NCI-H226 (cell line): ENCODE data around the gene CSNK2A2.

Experiments used
- DNase-seq: peaks from one replicate; pipeline ENCODE4 v3.0.0-alpha.2; 2015

CSNK2A2 gene

DNA sequence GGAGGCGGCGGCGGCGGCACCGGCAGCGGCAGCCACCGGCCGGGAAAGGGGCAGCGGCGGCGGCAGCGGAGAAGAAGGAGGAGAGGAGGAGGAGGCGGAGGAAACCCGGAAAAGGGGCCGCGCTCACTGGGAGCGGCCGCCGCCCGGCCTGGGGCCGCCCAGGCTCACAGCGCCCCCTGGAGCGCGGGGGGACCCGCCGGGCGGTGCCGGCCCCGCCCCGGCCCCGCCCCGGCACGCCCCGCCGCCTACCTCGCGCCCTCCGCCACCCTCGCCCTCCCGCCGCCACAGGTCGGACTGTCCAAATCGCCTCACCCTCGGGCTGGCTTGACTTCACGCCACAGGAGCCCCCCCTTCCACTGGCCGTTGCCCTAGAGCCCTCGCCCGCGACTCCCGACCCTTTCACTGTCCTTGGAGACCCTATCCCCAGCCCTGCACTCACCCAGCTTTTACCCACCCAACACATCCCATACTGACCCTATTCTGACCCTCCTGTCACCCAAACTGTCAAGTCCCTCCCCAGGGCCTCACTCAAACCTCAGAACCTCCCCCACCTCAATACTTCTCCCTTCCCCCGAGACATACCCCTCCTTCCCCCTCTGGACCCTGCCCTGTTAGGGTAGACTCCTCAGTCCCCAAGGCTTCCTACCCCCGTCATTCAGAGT is at the start of gene CSNK2A2:
Gene CSNK2A2 (minus strand): TSS at position 85 of the 662 bp plus-strand sequence. CDS start 370 bp downstream, outside the sequence.
- peak; percentile 65 for DNase-seq

DNA sequence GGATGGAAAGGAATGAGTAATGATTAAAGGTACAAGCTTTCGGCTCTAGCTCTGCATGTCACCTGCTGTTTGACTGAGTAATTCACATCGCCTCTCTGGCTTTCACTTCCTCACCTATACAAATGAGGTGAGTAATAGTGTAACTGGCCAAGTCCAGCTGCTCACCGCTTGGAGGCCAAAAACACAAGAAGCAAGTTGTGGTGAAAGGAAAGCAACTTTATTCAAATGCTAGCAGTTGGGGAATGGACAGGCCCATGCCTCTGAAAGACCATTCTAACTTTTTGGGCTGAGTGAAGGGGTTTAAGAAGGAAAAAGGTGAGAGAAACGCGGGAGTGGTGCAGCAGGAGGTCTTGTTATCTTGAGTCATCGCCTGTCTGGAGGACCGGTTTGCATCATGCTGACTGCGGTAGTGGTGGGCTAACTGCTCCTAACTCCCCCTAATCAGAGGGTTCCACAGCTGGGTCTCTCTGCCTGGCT is 45.7 kb upstream of the CSNK2A2 start:
- DNase-seq: no peak

DNA sequence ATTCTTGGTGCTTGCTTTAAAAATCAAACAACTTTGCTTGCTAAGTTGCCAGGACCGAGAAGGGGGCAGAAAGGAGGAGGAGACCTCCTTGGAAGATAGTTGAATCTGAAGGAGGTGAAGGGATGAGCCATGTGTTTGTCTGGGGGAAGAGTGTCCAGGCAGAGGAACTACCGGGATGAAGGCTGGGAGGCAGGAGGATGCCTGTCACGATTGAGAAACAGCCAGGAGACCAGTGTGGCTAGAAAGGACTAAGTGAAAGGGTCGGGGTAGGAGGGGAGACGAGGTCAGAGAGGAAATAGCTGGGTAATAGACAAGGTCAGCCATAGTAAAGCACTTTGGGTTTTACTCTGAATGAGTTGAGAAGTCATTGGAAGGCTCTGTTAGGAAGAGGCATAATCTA is 38.9 kb upstream of the CSNK2A2 start:
- DNase-seq: no peak

DNA sequence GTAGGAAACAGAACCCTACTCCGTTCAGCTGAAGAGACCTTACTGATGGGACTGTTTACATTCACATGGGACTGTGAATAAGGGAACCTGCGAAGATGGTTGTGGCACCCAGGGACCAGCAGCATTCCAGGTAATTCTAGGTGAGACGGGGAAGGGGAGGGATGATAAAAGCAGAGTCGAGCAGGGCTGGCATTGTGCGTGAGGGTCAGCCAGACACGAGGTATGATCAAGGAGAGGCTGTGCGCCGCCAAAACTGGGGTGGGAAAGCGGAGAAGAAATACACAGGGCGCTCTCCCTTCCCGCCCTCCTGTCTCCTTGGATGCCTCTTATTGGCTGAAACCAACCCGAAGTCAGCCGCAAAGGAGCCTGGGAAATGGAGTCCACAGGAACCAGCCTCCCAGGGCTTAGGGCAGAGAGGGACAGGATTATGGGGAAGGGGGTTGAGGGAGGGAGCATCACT is 38.4 kb upstream of the CSNK2A2 start:
- peak; percentile 50 for DNase-seq

DNA sequence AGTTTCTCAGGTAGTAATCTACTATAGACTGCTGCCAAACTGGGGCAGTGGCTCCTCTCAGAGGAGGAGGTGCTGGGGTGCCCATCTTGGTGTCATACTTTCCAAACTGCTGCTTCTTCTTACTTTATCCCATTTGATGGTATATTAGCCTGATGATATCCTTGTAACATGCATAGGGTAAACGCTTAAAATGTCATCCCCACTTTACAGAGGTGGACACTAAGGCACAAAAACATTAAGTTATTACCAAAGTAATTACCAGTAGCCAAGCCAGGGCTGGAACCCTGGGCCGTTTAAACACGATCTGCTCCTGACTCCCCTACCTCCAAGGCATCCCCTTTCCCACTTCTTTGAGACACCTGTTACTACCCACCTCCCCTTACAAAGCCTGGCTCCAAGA is 37.8 kb upstream of the CSNK2A2 start:
- no peak for DNase-seq

DNA sequence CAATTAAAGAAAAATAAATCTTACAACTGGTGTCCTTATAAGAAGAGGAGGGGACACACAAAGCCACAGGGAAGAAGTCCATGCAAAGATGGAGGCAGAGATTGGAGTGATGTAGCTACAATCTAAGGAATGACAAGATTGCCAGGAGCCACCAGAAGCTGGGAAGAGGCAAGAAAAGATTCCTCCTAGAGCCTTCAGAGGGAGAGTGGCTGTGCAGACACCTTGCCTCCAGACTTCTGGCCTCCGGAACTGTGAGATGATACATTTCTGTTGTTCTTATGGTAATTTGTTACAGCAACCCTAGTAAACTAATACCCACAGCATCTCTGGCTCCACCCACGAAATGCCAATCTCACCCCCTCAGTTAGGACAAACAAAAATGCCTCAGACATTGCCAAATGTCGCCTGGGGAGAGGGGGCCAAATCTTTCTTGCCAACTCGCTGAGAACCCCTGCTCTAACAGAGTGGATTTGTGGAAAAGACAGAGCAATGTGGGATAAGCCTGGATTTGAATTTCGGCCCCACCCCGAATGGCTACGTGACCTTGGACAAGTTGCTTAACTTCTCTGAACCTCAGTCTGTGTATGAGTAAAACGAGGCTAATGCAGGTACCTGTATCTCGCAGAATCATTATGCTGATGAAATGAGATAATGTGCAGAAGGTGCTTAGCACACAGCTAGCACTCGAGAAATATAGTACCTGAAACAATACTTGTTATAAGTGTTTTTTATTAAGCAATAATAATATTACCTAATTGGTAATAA is 37.1 kb upstream of the CSNK2A2 start:
- no peak for DNase-seq

DNA sequence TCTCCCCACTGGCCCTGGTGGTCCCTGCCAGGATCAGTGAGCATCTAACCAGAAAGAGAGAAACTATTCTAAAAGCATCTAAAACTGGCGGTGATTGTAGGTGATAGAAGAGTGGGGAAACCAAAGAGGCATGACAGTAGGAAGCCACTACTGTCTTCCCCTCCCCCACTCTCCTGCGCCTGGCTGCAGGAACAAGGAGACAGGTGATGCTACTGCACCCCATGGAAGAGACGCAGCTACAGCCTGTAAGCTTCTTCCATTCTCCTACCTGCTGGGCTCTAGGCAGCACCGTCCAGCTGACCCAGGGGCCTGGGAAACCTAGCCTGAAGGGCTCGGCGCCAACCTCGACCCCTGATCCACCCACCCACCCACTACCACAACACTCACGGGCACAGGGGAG is 32.4 kb upstream of the CSNK2A2 start:
- DNase-seq: no peak

DNA sequence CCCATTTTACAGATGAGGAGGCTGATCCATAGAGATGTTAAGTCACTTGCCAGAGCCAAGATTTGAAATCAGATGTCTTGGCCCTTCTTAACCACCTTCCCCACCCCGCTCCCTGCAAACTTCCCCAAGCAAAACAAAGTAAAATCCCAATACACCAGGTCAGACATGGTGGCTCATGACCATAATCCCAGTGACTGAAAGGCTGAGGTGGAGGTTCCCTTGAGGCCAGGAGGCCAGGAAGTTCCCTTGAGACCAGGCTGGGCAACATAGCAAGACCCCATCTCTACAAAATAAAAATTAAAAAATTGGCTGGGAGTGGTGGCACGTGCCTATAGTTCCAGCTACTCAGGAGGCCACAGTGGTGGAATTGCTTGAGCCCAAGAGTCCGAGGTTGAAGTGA is 28.9 kb upstream of the CSNK2A2 start:
- no peak for DNase-seq

DNA sequence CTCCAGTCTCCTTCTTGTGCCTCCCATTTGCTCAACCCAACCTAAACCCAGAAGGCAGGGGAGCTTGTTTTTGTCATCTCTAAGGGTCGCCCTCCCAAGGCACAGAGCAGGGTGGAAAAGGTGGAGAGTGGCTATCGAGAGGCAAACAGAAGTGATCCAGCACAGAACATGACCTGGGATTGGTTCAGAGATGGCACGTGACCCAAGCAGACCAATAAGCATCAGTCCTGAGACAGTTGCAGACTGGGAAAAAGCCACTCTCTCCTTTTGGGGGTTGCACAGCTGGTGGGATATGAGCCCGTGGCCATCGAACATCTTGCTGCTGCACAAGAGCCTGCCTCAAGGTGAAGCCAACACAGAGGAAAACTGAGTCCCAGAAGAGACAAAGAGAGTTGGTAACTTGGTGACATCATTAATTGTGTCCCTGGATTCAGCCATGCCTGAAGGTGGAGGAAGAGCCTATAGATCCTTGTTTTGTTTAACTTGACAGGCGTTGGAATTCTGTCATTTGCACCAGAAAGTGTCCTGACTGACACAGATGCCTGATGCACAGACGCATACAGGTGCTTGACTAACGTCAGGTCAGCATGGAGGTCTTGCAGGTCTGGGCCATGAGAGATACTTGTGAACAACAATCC is 28.2 kb upstream of the CSNK2A2 start:
- no peak for DNase-seq

DNA sequence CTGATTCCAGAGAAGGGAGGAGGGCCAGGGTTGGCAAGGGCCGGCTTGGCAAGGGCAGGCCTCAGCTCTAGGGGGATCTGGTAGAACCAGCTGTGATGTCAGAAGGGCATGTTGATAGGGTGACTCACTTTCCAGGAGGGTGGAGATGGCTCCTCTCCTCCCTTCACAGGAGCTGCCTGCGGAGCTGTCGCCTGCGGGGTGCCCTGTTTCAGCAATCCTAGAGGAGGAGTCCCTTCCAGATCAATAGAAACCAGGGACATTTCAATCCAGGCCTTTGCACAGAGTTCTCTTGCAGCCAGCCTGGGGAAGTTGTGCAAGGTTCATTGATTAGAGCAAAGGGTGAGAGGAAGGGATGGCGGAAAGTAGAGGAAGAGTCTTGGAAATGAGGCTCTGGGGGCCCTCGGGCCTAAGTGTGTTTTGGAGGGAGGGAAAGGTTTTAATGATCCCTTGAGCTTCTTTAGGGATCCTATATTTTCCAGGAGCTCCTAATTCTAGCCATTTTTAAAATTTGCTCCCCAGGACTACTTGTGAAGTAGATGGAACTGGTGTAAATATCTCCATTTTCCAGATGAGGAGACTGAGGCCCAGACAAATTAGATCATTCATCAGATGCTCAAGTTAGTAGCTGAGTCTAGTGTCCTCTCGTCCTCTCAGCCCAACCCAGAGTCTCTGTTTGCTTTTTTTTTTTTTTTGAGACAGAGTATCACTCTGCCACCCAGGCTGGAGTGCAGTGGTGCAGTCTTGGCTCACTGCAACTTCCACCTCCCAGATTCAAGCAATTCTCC is 24.8 kb upstream of the CSNK2A2 start:
- peak; percentile 71 for DNase-seq

DNA sequence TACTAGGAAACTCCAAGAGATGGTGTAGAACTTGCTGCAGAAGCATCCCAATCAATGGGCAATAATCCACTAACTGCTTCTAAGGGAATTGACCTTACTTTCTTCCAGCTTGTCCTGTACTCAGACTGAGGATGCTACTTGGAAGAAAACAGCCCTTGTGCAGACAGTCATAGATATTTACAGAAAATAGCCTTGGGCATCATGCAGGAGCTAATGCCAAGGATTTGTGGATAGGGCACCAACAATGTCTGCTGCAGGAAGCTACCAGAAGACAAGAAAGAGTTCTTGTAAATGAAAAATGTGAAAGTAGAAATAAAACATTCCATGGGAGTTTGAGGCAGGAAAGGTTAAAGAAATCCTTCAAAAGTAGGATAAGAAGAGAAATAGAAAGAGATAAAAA is 21.5 kb upstream of the CSNK2A2 start:
- DNase-seq: no peak

DNA sequence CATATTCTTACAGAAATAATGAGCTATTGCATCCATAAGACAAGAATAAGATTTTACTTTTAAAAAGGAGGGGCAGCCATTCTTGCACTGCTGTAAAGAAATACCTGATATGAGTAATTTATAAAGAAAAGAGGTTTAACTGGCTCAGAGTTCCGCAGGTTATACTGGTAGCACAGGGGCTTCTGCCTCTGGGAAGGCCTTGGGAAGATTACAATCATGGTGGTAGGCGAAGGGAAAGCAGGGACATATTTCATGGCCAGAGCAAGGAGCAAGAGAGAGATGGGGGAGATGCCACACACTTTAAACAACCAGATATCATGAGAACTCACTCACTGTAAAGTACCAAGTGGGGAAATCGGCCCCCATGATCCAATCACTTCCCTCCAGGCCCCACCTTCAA is 20.9 kb upstream of the CSNK2A2 start:
- DNase-seq: no peak

DNA sequence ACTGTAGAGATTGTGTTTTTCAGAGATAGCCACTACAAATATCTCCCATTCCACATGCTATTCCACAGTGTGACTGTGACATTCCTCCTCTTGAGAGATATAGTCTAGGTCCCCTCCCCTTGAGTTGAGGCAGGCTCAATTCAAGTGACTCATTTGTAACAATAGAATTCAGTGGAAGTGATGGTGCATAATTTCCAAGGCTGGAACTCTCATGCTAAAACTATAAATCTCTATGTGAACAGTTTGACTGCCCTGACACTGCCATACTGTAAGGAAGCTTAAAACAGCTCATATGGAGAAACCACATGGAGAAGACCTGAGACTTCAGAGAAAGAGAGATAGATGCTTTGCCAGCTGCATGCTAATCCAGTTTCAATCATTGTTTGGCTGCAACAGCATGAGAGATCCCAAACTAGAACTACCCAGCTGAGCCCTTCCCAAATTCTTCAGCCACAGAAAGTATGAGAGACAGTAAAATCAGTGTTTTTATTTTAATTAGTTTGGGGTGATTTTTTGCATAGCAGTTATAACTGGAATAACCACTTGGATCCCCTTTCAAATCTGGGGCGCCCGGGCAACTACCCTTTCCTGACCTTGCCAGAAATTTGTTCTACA is 19.5 kb upstream of the CSNK2A2 start:
- no peak for DNase-seq

DNA sequence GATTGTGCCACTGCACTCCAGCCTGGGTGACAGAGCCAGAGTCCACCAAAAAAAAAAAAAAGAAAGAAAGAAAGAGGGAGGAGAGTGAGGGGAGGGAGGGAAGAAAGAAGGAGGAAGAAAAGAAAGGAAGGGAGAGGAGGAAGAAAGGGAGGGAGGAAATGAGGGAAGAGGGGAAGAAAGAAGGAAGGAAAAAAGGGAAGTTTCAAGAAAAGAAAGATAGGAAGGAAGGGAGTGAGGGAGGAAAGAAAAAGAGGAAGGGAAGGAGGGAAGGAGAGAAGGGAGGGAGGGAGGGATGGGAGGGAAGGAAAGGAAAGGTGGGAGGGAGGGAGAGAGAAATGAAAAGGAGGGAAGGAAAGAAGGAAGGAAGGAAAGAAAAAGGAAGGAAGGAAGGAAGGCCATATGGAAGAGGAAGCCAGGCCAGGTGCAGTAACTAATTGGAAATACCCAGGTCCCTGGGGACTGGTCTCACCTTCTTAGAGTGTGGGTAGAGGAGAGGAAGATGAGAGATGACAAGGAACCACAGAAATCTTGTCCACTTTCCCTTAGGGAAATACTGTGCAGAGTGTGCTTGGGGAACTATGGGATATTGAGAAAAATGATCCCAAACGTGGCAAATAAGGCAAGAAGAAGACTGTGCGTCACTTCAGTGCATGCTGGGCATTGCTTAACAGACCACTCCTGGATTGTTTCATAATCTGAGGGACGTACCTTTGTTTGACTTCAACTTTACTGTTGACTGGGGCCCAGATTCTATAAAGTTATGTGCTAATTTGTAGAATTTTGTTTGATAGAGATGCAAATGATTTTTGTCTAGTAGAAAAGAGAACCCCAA is 15.1 kb upstream of the CSNK2A2 start:
- no peak for DNase-seq

DNA sequence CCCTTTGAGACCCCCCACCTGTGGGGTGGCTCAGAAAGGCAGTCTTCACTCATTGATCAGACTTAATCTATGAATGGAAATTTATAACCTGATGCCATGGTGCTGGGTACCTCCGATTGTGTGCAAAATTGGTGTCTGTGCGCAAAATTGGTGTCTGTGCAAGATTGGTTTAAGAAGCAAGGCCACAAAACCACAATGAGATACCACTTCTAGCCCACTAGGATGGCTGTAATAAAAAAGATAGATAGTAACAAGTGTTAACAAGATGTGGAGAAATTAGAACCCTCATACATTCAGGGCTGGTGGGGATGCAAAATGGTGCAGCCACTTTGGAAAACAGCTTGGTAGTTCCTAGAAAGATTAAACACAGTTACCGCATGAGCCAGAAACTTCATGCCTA is 13.9 kb upstream of the CSNK2A2 start:
- DNase-seq: no peak

DNA sequence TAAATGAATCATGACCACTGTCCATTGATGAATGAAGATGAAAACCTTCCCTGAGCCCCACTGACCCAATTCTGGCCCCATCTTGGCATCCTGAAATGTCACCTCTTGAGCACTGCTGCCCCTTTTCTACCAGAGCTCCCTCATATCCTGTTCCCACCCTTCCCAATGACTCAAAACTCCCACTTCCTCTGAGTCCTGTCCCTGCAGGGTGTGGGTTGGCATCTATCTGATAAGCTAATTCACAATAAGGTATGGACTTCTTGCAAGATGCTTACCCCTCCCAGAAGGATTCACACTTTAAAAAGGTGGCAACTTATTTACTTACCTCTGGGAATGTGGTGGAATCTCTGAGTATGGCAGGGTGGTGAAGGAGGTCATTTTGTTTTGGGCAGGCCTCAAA is 13.3 kb upstream of the CSNK2A2 start:
- DNase-seq: no peak

DNA sequence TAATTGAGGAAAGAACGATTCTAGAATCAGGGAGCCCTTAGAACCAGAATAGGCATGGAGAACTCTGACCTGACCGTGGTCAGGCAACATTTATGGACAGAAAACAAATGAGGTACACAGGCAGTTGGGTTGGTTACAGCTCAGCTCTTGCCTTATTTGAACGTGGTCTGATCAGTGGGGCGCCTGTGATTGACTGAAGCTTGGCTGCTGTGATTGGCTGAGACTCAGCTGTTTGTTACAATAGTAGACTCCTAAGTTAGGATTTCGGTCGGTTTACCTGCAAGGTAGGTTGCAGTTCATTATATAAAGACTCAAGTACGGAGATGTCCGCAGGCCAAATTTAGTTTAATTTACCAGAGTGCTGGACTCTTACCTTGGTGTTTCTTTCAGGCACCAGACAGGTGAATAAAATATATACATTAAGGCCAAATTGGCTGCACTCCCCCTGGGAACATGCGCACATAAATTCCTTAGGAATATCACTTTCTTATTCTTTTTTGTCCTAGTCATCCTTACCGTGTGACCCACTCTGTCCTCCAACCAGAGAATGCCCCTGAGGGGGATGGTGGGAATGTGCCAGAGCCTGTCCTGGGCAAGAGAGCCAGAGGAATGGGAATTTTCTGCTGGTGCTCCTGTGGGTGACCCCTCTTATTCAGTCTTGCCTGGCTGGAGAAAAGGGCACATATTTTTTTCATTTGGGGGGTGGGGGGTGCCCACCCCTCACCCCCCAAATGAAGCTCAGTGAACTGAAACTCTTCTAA is 7.5 kb upstream of the CSNK2A2 start:
- DNase-seq: no peak

DNA sequence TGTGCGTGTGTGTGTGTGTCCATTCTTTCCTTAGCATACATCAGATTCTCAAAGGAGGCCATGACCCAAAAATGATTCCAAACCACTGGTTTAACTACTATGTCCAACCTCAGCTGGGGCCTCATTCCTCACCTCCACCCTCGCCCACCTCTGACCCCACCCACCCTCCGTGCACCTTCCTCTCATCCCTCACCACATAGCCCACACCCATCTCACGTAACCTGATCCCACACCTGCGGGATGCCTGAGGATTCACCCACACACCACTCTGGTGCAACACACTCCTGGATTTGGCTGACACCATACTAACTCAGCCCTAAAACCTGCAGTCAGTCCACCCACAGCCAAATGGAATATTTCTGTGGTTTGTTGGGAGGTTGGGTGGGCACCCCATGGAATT is 3.3 kb upstream of the CSNK2A2 start:
- DNase-seq: no peak

DNA sequence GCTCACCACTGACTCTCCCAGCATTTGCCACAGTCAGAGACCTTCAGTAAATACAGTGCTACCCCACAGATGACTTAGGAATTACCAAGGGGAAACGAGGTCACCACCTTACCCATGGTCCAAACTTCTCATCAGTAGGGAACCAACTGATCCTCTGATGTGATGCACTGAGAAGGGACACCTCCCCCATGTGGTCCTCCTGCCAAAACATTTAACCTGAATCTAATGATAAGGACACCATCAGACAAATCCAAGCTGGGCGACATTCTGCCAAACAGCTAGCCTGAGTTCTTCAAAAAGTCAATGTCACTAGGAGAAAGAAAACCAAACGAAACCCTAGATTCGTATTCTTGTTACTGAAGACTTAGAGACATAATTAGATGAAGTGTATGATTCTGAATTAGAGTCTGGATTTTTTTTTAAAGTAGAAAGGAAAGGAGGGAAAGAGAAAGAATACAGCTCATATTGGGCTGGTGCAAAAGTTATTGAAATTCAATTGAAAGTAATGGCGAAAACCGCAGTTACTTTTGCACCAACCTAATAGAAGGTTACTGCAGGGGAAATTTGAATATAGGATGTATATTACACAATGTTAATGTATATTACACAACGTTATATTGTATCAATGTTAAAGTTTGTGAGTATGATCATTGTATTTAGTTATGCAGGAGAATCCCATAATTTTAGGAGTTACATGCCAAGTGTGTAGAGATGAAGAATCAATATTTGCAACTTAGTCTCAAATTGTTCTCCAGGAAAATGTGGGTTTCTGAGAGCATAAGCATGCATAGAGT is 2.3 kb upstream of the CSNK2A2 start:
- DNase-seq: no peak

DNA sequence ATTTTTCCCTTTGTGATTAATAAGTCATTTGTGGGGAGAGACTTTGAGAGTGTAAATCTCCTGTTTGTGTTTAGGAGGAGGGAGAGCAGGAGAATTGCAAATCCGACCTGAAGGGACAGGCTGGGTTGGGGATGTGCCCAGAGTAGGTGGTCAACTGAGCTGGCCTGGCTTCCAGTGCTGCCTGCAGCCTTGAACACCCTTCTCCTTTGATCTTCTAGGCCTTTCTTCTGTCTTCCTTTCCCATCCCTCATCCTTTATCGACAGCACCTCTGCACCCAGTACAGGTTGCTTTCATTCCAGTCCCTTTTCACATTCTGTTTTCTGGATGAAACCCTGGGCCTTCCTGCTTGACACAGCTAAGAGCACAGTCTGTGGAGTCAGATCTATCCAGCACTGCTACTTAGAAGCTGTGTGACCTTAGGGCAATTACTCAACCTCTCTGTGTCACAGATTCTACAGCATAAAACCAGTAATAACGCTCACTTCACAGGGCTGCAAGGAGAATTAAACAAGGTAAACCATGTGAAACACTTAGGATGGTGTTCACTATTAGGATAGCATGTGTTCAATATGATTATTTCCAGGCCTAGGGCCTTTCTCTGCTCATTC is 1.0 kb upstream of the CSNK2A2 start:
- no peak for DNase-seq
